GM21528 (cell line): ENCODE results near the gene ASAH2B.

Source experiments
- ATAC-seq: cut with Tn5 transposase; IDR thresholded peaks from one replicate; pipeline ENCODE4 v1.9.1; 2021; ENCODE audit warnings: mild to moderate bottlenecking, moderate library complexity; ENCODE audit not compliant: unreplicated experiment, low FRiP score

Gene ASAH2B

DNA sequence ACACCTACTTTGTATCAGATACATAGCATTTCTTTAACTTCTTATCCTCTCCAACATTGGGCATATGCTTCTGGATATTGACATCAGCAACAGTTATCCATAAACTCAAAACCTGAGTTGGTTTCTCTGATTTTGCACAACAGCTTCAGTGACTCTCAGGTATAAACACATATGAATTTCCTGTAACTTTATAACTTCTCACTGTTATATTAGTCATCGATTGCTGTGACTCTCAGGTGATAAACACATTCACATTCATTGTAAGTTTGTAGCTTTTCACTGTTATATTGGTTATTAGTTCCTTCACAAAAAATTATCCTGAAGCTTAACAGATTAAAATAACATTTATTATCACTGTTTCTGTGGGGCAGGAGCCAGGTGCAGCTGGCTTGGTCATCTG, 57.0 kb downstream of the ASAH2B start:
- no peak for ATAC-seq

DNA sequence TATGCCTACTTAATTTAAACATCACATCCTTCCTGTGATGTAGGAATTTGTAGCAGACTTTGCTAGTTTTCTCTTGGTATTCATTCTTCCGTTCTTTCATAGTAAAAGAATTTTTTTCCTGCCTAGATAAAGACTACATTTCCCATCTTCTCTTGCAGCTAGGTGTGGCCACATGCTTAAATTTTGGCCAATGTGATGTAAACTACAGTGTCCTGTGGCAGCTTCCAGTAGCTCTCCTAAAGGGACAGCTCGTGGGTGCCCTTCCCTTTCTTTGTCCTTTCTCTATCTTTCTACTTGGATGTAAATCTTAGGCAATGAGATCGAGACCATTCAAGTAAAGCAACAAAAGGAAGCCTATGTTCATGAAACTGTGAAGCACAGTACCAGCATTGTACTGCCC, 58.6 kb downstream of the ASAH2B start:
- no peak for ATAC-seq

DNA sequence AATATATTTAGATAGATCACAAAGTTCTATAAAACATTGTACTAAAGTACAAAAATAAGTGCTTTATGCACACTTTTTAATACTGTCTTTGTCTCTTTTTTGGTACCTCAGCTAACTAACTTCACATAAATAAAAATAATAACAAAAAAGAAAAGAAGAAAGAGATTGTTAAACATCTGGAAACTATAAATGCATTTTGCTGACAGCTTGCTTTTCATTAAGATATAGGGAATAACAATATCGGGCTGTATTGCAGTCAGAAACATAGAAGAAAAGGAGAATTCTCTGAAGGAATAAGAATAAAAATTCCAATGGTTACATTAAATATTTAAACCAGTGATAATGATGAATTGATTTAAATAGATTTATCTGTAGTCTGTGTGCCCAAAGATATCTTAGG, 59.9 kb downstream of the ASAH2B start:
- no peak for ATAC-seq

DNA sequence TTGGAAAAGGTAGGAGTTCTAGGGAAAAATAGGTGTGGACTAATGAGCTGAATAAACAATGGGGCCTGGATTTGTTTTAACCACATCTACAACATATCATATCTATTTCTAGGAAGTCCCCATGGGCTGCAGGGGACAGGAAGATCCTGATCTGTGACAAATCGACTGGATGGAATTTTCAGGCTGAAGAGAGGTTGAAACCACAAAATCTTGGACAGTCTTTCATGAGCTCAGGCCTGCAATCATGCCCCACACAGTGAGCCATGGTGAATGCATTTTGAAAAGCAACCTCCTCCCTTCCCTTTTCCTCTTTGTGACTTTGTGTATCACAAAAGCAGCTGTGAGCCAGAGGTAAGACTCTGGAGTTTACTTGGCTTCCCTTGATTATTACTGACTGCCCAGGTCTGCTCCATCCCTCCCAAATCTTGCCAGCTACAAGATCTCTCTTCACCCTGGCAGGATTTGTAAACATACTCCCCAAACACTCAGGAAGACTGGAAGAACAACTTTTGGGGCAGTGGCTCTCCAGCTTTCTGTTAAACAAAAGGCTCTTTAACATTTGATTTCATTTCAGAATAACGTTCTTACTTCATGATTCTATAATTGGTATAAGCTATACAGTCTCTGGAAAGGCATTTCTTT, 66.4 kb downstream of the ASAH2B start:
- ATAC-seq = no peak

DNA sequence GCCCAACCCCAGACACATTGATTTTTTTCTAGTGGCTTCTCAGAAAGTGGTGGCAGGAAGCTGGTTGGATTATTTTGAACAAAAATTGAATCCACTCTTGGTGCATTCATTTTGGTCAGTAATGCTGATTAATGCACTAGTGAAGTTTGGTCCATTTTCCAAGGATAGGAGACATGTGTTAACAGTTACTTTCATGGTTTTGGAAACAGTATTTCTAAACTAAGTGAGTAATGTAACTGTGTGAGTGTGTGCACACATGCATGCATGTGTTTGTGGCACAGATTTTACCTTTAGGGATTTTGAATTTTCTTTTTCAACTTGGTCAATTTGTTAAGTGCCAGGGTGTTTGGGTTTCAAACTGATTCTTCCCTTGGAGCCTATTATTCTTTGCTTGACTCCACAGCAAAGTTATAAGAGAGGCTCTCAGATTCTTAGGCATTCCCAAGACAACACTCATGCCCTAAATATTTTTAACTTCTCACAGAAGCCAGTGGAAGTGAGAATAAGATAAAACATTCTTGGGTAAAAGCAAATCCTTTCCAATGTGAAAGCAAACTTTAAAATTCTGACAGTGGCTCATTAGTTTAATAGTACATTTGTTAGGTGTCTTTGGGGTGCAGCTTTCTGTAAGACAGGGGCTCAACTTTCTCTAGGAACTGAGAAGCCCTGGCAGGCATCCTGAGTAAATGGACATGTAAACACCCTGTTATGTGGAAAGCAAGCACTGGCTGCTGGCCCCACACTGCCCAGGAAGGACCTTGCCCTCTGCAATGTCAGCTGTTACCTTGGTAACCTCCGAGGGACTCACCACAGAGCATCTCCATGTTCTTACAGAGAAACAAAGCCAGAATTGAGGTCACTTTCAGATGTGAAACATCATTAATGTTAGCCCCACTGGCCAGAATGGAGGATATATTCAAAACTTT, 68.4 kb downstream of the ASAH2B start:
- ATAC-seq = no peak
